KMS-11 (cell line): ENCODE data around the gene ABCB8.
"Not testable (repeated sequence)": the region's sequence is repeated elsewhere in the genome, so short reads cannot be mapped to it uniquely, and the experiment has no call there.

Experiments used
- H2AFZ ChIP-seq: fragments of 200-600 bp; sonication (generic); 2 replicates; pipeline ENCODE4 v1.6.1; 2016; ENCODE audit warnings: antibody characterized with exemption, mixed run types, low read depth
- H3K27ac ChIP-seq: fragments of 200-600 bp; sonication (generic); 2 replicates; pipeline ENCODE4 v1.6.1; 2016; ENCODE audit warnings: mild to moderate bottlenecking, mixed run types
- H3K27me3 ChIP-seq: fragments of 200-600 bp; sonication (generic); 2 replicates; pipeline ENCODE4 v1.6.1; 2017; ENCODE audit warnings: mild to moderate bottlenecking, low read depth, mixed run types, moderate library complexity; ENCODE audit not compliant: insufficient read depth
- H3K36me3 ChIP-seq: fragments of 200-600 bp; sonication (generic); 2 replicates; pipeline ENCODE4 v1.6.1; 2017; ENCODE audit warnings: mild to moderate bottlenecking, mixed run types; ENCODE audit not compliant: insufficient read depth
- H3K4me1 ChIP-seq: fragments of 200-600 bp; sonication (generic); 2 replicates; pipeline ENCODE4 v1.6.1; 2016; ENCODE audit warnings: mild to moderate bottlenecking, low read depth, mixed run types; ENCODE audit not compliant: poor library complexity, severe bottlenecking
- H3K4me2 ChIP-seq: fragments of 200-600 bp; sonication (generic); 2 replicates; pipeline ENCODE4 v1.7.0; 2016; ENCODE audit warnings: mild to moderate bottlenecking, mixed run types
- H3K4me3 ChIP-seq: fragments of 200-600 bp; sonication (generic); IDR thresholded peaks from 2 replicates; pipeline ENCODE4 v1.6.1; 2017; ENCODE audit warnings: low read depth, low read length, mixed read lengths; ENCODE audit not compliant: insufficient read depth
- H3K79me2 ChIP-seq: fragments of 200-600 bp; sonication (generic); 2 replicates; pipeline ENCODE4 v1.6.1; 2016; ENCODE audit warnings: low read depth, mixed run types; ENCODE audit not compliant: insufficient read depth
- H3K9ac ChIP-seq: fragments of 200-600 bp; sonication (generic); 2 replicates; pipeline ENCODE4 v1.6.1; 2016; ENCODE audit warnings: mild to moderate bottlenecking, mixed run types
- H4K20me1 ChIP-seq: fragments of 200-600 bp; sonication (generic); 2 replicates; pipeline ENCODE4 v1.6.1; 2016; ENCODE audit warnings: mild to moderate bottlenecking, mixed run types; ENCODE audit not compliant: insufficient read depth
- TF ChIP-seq, protein P1 (sequence below): fragments of 200-600 bp; sonication (generic); conservative IDR thresholded peaks from 2 replicates; pipeline ENCODE4 v1.6.1; 2017; ENCODE audit warnings: low read depth, mild to moderate bottlenecking, antibody characterized with exemption, low read length, moderate library complexity, mixed read lengths

Gene ABCB8

GRCh38 chr7:151023232-151023631 is 5.0 kb upstream of the ABCB8 start:
- Histone ChIP-seq H4K20me1 (no peaks in the 10 kb centered on the region), H2AFZ (no peak overlapping the region), H3K4me3 (no peak overlapping the region), H3K4me2 (no peak overlapping the region), H3K27ac (no peak overlapping the region), H3K27me3 (peaks cover 42% of the 10 kb centered on the region), H3K79me2 (no peaks in the 10 kb centered on the region), H3K9ac (no peak overlapping the region), H3K4me1 (peaks cover 10% of the 10 kb centered on the region), H3K36me3 (no peaks in the 10 kb centered on the region)
- TF ChIP-seq, protein P1, sequence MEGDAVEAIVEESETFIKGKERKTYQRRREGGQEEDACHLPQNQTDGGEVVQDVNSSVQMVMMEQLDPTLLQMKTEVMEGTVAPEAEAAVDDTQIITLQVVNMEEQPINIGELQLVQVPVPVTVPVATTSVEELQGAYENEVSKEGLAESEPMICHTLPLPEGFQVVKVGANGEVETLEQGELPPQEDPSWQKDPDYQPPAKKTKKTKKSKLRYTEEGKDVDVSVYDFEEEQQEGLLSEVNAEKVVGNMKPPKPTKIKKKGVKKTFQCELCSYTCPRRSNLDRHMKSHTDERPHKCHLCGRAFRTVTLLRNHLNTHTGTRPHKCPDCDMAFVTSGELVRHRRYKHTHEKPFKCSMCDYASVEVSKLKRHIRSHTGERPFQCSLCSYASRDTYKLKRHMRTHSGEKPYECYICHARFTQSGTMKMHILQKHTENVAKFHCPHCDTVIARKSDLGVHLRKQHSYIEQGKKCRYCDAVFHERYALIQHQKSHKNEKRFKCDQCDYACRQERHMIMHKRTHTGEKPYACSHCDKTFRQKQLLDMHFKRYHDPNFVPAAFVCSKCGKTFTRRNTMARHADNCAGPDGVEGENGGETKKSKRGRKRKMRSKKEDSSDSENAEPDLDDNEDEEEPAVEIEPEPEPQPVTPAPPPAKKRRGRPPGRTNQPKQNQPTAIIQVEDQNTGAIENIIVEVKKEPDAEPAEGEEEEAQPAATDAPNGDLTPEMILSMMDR, result no peak

GRCh38 chr7:151024435-151025056 is 3.7 kb upstream of the ABCB8 start, which contains the start of gene ATG9B:
Gene ATG9B (minus strand): TSS chr7:151024494. CDS start chr7:151024423, 71 bp downstream.
- Histone ChIP-seq H3K27me3 (peaks cover 40% of the 10 kb centered on the region), H3K79me2 (0 out of 2 replicates have a peak, but pooled peaks cover 2% of the 10 kb centered on the region), H3K27ac (no peak within 1 kb of the TSS), H3K36me3 (no peaks in the 10 kb centered on the region), H3K4me1 (peaks cover 15% of the 10 kb centered on the region), H4K20me1 (no peaks in the 10 kb centered on the region), H3K9ac (no peak within 1 kb of the TSS), H3K4me2 (no peak within 1 kb of the TSS), H3K4me3 (no peak within 1 kb of the TSS), H2AFZ (no peak within 1 kb of the TSS)
- TF ChIP-seq, protein P1, result no peak

GRCh38 chr7:151025924-151026671 is 2.2 kb upstream of the ABCB8 start:
- TF ChIP-seq, protein P1, result no peak
- peaks cover 24% of the 10 kb centered on the region for H3K27me3 ChIP-seq
- H3K4me3 ChIP-seq, result no peak overlapping the region
- H3K4me2 ChIP-seq, result no peak overlapping the region
- H3K79me2 ChIP-seq, result 0 out of 2 replicates have a peak, but pooled peaks cover 5% of the 10 kb centered on the region
- no peaks in the 10 kb centered on the region for H3K36me3 ChIP-seq
- no peaks in the 10 kb centered on the region for H4K20me1 ChIP-seq
- H2AFZ ChIP-seq, result no peak overlapping the region
- H3K9ac ChIP-seq, result no peak overlapping the region
- no peak overlapping the region for H3K27ac ChIP-seq
- H3K4me1 ChIP-seq, result peaks cover 23% of the 10 kb centered on the region

GRCh38 chr7:151026771-151027727 is 1.2 kb upstream of the ABCB8 start:
- not testable (repeated sequence) for H3K79me2 ChIP-seq, H4K20me1 ChIP-seq, H3K36me3 ChIP-seq, H3K27ac ChIP-seq
- Histone ChIP-seq H3K4me2 (peak overlapping the region; percentile 34), H2AFZ (peak overlapping the region; percentile 58), H3K4me3 (peak overlapping the region; percentile 32), H3K27me3 (peaks cover 16% of the 10 kb centered on the region), H3K4me1 (peaks cover 23% of the 10 kb centered on the region), H3K9ac (peak overlapping the region; percentile 64; the same call in 1 of the 2 replicates)

DNA sequence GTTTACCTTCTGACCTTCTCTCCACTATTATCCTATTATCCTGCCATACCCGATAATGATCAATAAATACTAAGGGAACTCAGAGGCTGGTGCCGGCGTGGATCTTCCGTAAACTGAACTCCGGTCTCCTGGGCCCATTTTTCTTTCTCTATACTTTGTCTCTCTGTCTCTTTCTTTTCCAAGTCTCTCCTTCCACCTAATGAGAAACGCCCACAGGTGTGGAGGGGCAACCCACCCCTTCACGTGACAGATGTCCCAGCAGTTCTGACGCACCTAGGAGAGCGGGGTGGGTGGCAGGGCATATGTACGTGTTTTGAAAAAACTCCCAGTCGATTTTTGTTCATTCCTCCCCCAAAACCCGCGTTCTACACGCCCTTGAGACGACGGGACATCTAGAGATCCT is 521 bp upstream of the ABCB8 start:
- not testable (repeated sequence) for H4K20me1 ChIP-seq, H3K79me2 ChIP-seq, H3K36me3 ChIP-seq
- Histone ChIP-seq H3K27me3 (0 out of 2 replicates have a peak, but pooled peaks cover 11% of the 10 kb centered on the region), H3K27ac (peak overlapping the region; percentile 58), H3K4me3 (peak overlapping the region; percentile 32), H3K9ac (peak overlapping the region; percentile 64), H3K4me2 (peak overlapping the region; percentile 34), H3K4me1 (peaks cover 23% of the 10 kb centered on the region), H2AFZ (peak overlapping the region; percentile 58)
